NB4 (cell line): ENCODE data around the gene ZFYVE16.

Experiments
- DNase-seq: peaks from one replicate; pipeline ENCODE4 v3.0.0; 2010; ENCODE audit warnings: low read depth
- H3K4me3 ChIP-seq: one replicate; pipeline ENCODE4 v1.5.1; 2011; ENCODE audit warnings: mild to moderate bottlenecking, low read depth, low read length, moderate library complexity
- MYC ChIP-seq: IDR thresholded peaks from 2 replicates; pipeline ENCODE4 v1.6.1; 2011; ENCODE audit warnings: low read depth, low read length
- POLR2A ChIP-seq: IDR thresholded peaks from 2 replicates; pipeline ENCODE4 v1.6.1; 2011; ENCODE audit warnings: mild to moderate bottlenecking; ENCODE audit not compliant: insufficient read length; ENCODE audit errors: extremely low read depth
- TF ChIP-seq, protein P1 (sequence below): IDR thresholded peaks from 2 replicates; pipeline ENCODE4 v1.6.1; 2011; ENCODE audit warnings: low read depth, low read length
- TF ChIP-seq, protein P2 (sequence below): IDR thresholded peaks from one replicate; pipeline ENCODE4 v1.5.1; 2012; ENCODE audit warnings: low read depth, low read length

The ZFYVE16 gene

GRCh38 chr5:80370390-80370789, 37.5 kb upstream of the ZFYVE16 start:
- no peak overlapping the region for H3K4me3 ChIP-seq
- DNase-seq: no peak
- TF ChIP-seq, protein P1, sequence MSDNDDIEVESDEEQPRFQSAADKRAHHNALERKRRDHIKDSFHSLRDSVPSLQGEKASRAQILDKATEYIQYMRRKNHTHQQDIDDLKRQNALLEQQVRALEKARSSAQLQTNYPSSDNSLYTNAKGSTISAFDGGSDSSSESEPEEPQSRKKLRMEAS: no peak
- TF ChIP-seq, protein P2, sequence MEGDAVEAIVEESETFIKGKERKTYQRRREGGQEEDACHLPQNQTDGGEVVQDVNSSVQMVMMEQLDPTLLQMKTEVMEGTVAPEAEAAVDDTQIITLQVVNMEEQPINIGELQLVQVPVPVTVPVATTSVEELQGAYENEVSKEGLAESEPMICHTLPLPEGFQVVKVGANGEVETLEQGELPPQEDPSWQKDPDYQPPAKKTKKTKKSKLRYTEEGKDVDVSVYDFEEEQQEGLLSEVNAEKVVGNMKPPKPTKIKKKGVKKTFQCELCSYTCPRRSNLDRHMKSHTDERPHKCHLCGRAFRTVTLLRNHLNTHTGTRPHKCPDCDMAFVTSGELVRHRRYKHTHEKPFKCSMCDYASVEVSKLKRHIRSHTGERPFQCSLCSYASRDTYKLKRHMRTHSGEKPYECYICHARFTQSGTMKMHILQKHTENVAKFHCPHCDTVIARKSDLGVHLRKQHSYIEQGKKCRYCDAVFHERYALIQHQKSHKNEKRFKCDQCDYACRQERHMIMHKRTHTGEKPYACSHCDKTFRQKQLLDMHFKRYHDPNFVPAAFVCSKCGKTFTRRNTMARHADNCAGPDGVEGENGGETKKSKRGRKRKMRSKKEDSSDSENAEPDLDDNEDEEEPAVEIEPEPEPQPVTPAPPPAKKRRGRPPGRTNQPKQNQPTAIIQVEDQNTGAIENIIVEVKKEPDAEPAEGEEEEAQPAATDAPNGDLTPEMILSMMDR: no peak
- TF ChIP-seq MYC (no peak), POLR2A (no peak)

DNA sequence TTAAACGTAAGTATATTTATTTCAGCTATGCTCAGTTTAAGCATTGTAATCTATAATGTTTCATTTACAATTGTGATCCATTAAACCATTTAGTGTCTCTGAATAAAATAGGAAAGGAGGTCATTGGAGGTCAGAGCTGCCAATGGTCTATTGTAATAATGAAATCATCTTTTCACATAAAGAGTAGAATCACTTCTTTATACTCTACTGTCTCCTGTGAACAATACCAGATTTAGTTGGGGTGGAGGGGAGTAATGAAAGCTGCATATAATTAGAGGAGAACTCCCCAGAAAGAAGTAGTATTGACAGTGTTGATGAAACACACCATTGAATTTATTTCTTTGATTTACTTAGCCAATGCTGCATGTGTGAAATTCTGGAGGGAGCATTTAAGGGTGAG, 35.1 kb upstream of the ZFYVE16 start:
- TF ChIP-seq, protein P1: no peak
- TF ChIP-seq MYC (no peak), POLR2A (no peak)
- TF ChIP-seq, protein P2: no peak
- H3K4me3 ChIP-seq: no peak overlapping the region
- no peak for DNase-seq

DNA sequence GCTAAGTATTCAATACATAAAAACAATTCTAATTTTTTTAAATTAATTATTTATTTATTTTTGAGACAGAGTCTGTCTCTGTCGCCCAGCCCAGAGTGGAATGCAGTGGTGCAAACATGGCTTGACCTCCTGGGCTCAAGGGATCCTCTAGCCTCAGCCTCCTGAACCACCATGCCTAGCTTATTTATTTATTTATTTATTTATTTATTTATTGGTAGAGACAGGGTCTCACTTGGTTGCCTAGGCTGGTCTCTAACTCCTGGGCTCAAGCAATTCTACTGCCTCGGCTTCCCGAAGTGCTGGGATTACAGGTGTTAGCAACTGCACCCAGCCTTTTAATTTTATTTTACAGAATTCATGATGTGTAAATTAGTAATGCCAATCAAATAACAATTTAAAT, 33.7 kb upstream of the ZFYVE16 start:
- TF ChIP-seq, protein P1: no peak
- TF ChIP-seq, protein P2: no peak
- TF ChIP-seq MYC (no peak), POLR2A (no peak)
- DNase-seq: no peak
- H3K4me3 ChIP-seq: no peak overlapping the region

- no peak for DNase-seq
- TF ChIP-seq POLR2A: no peak
- TF ChIP-seq, protein P1: no peak
- TF ChIP-seq, protein P2: no peak
- no peak for TF ChIP-seq MYC
- no peak overlapping the region for H3K4me3 ChIP-seq
Observed at GRCh38 chr5:80376557-80376956, 31.3 kb upstream of the ZFYVE16 start.

- TF ChIP-seq, protein P2: no peak
- no peak for TF ChIP-seq POLR2A
- TF ChIP-seq, protein P1: no peak
- TF ChIP-seq MYC: no peak
- DNase-seq: no peak
- no peak overlapping the region for H3K4me3 ChIP-seq
Observed at GRCh38 chr5:80382488-80382887, 25.4 kb upstream of the ZFYVE16 start.
